ENCODE measurements around the gene PLXNB3. TPM values are rescaled to one million over a fixed set of nuclear protein-coding genes. Genes with fewer than 3 reads are reported as not detected.

PLXNB3 gene
- 4.3 and 7.5 TPM in 2 replicates for total RNA-seq

GRCh38 chrX:153763989-153764755 is at the start of gene PLXNB3:
PLXNB3 (plus strand) TSS chrX:153764249; CDS start chrX:153765536, 1,287 bp downstream.

DNA sequence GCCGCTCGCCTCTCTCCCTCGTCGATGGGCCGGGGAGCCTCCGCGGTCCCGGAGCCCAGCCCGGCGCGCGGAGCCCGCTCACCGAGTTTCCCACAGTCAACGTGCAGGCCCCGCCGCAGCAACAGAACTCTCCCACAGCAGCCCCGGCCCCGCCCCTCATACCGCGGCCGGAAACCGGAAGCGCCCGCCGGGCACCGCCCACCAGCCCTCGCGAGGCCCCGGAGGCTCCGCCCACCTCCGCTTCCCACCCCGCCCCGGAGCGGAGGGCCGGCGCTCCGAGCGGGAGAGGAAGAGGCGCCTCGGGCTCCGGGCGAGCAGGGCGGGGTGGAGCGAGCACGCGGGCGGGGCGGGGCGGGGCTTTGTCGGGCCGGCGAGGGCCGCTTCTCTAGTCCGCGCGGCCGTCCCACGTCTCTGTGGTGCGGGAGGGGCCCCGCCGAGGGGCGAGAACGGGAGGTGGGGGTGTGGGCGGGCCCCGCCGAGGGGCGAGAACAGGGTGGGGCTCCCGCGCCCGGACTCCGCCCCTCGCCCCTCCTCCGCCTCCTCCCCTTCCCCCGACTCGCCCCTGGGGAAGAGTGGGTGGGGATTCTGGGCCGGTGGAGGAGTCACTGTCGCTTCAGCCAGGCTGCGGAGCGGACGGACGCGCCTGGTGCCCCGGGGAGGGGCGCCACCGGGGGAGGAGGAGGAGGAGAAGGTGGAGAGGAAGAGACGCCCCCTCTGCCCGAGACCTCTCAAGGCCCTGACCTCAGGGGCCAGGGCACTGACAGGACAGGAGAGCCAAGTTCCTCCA is 39.6 kb upstream of the PLXNB3 start, which contains the start of the genes ABCD1 and BCAP31:
Gene ABCD1 (plus strand): TSS at position 605 of the 787 bp plus-strand sequence. CDS start 411 bp downstream, outside the sequence.
Gene BCAP31 (minus strand): TSS at position 136 of the 787 bp plus-strand sequence. CDS start 1,143 bp downstream, outside the sequence.

DNA sequence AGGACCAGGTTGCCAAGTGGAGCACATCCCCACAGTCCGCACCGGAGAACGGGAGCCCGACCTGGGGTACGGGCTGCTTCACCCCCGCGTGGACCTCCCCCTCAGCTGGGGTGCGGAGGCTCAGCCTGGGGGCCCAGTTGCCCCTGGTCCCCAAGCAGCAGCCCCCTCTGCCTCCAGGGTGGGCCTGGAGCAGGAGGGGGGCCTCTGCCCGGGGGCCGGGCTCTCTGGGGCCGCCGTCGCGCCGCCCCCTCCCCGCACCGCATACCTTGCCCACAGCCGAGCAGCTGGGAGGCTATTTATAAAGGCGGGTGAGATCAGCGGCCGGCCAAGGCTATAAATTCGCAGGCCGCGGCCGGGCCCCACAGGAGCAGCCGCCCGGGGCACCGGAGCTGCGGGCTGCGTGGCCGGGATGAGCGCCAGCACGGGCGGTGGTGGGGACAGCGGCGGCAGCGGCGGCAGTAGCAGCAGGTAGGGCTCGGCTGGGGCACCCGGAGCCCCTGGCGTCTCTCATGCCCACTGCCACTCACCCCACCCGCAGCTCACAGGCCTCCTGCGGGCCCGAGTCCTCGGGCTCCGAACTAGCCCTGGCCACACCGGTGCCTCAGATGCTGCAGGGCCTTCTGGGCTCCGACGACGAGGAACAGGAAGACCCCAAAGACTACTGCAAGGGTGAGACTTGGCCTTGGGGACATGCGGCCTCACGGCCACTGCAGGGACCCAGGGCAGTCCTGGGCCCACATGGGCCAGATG is 16.8 kb downstream of the PLXNB3 start, which contains the start of gene SRPK3:
Gene SRPK3 (plus strand): TSS at position 364 of the 750 bp plus-strand sequence. CDS start 46 bp downstream, at position 410.

DNA sequence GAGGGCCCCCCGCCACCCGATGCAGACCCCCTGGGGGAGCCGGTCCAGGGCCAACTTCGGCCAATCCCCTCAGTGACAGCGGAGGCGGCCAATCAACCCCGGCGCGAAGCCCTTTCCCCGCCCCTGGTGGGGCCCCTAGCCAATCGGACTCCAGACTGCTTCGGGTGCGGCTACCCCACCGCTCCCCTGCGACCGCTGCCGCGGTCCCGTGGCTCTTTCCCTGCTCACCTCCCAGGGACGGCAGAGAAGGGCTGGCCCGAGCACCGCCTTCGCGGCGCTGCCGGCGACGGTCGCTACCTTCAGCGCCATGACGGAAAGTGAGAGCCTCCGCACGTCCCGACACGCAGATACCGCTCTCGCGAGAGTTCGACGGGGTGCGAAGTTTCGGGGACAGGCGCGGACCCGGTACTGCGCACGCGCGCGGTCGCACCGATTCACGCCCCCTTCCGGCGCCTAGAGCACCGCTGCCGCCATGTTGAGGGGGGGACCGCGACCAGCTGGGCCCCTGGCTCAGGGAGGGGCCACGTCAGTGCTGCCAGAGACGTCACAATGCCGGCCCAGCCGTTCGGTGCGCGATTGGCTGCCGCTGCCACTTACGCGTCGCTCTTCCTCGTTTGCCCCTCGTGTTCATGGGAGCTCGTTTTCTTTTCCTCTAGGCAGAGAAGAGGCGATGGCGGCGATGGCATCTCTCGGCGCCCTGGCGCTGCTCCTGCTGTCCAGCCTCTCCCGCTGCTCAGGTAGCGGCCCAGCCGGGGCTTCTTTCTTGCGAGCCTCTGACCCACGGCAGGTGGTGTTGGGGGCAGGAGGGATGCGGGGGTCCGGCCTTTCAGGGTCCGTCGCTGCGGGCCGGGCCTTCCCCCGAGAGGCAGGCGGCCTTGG is 30.2 kb downstream of the PLXNB3 start, which contains the start of the genes IDH3G and SSR4:
Gene IDH3G (minus strand): TSS at position 358 of the 879 bp plus-strand sequence. CDS start 49 bp downstream, at position 309.
Gene SSR4 (plus strand): TSS at position 651 of the 879 bp plus-strand sequence. CDS start 20 bp downstream, at position 671.

Other genes with a start within 250 kb of the PLXNB3 start
- not detected in 2 replicates for gene ATP2B3, start 246.6 kb upstream of the PLXNB3 start, total RNA-seq
- gene CCNQ, start 165.1 kb upstream of the PLXNB3 start, total RNA-seq = 28.3 and 30.9 TPM in 2 replicates
- not detected in 2 replicates for gene DUSP9, start 117.0 kb upstream of the PLXNB3 start, total RNA-seq
- under 0.01 and 0.06 TPM in 2 replicates for gene PNCK, start 90.4 kb upstream of the PLXNB3 start, total RNA-seq
- 9.5 and 11.9 TPM in 2 replicates for gene SLC6A8, start 76.3 kb upstream of the PLXNB3 start, total RNA-seq
- gene BCAP31, start 39.9 kb upstream of the PLXNB3 start, total RNA-seq = 171 and 208 TPM in 2 replicates
- gene ABCD1, start 39.4 kb upstream of the PLXNB3 start, total RNA-seq = 13.6 and 14.7 TPM in 2 replicates
- 0.26 and 0.56 TPM in 2 replicates for gene SRPK3, start 16.8 kb downstream of the PLXNB3 start, total RNA-seq
- gene IDH3G, start 30.1 kb downstream of the PLXNB3 start, total RNA-seq = 57.4 and 67.8 TPM in 2 replicates
- gene SSR4, start 30.4 kb downstream of the PLXNB3 start, total RNA-seq = 168 and 219 TPM in 2 replicates
- gene PDZD4, start 66.3 kb downstream of the PLXNB3 start, total RNA-seq = 0.37 and 0.53 TPM in 2 replicates
- under 0.01 and 0.13 TPM in 2 replicates for gene L1CAM, start 121.9 kb downstream of the PLXNB3 start, total RNA-seq
- not detected in 2 replicates for gene AVPR2, start 140.4 kb downstream of the PLXNB3 start, total RNA-seq
- 1.1 and 1.2 TPM in 2 replicates for gene ARHGAP4, start 162.0 kb downstream of the PLXNB3 start, total RNA-seq
- 42.7 and 52.8 TPM in 2 replicates for gene NAA10, start 170.8 kb downstream of the PLXNB3 start, total RNA-seq
- 18.8 and 20.8 TPM in 2 replicates for gene RENBP, start 180.4 kb downstream of the PLXNB3 start, total RNA-seq
- 11.8 and 12.7 TPM in 2 replicates for gene HCFC1, start 207.6 kb downstream of the PLXNB3 start, total RNA-seq
- 6.4 and 7.3 TPM in 2 replicates for gene TMEM187, start 208.5 kb downstream of the PLXNB3 start, total RNA-seq

All from aortic smooth muscle cell (primary cell).